K562 (cell line): Measurements from ENCODE around the gene RAPGEF5. TPM values are rescaled to one million over a fixed set of nuclear protein-coding genes. Genes with fewer than 3 reads are reported as not detected.

Source experiments
- ATAC-seq: fragments of 200-7000 bp; cut with Tn5 transposase; 3 replicates; pipeline ENCODE4 v1.9.1; 2020; ENCODE audit warnings: moderate library complexity
- BruUV-seq: library from RNA; stranded (reverse); fragments of 400-500 nt; replicated peaks from 2 replicates; lab custom pipeline; 2021; lab: Mats Ljungman, UMichigan
- CTCF ChIA-PET: fragments of 300-600 bp; formaldehyde crosslinking; extraction: SDS; loops from one replicate; lab custom pipeline; 2021; ENCODE audit warnings: low intra/inter-chr PET ratio; lab: Yijun Ruan, JAX
- POLR2A ChIA-PET: fragments of 300-600, 350-650 bp; sonication (Branson Sonifier 250); formaldehyde crosslinking; extraction: SDS; loops from one replicate; lab custom pipeline; 2021; ENCODE audit warnings: antibody characterized with exemption, inconsistent platforms; lab: Yijun Ruan, JAX
- DNase-seq, 4 experiments: peaks; one replicate each; pipeline versions ENCODE4 v3.0.0 to v3.0.0-alpha.2; 2011 to 2018; ENCODE audit warnings: low spot score in 3 of 4, mixed read lengths in 3 of 4; ENCODE audit errors: extremely low read depth in 1 of 4
- FAIRE-seq: peaks from 2 replicates; lab custom pipeline; 2011; peaks lifted over from hg19 to GRCh38; lab: Jason Lieb, UNC
- H2AFZ ChIP-seq: 2 replicates; pipeline ENCODE4 v1.6.0; 2011; ENCODE audit warnings: low read depth, low read length, control low read depth, inconsistent platforms
- H3K27ac ChIP-seq: fragments of 200-600 bp; 3 replicates; pipeline ENCODE4 v1.8.0; 2011; ENCODE audit warnings: low read depth, mild to moderate bottlenecking, control low read depth, inconsistent platforms, low read length, moderate library complexity, mixed read lengths; ENCODE audit errors: extremely low read depth
- H3K27me3 ChIP-seq, 2 experiments: fragments of 300-600 bp in 1 of 2; 2 replicates in 1 of 2; 3 replicates in 1 of 2; pipeline versions ENCODE4 v1.6.0 to v1.8.0; 2011; ENCODE audit warnings: inconsistent platforms in 2 of 2, low read length in 2 of 2, mild to moderate bottlenecking in 1 of 2, mixed read lengths in 1 of 2, moderate library complexity in 1 of 2; ENCODE audit not compliant: control insufficient read depth in 2 of 2, insufficient read depth in 2 of 2
- H3K36me3 ChIP-seq: fragments of 300-600 bp; 3 replicates; pipeline ENCODE4 v1.8.0; 2011; ENCODE audit warnings: mild to moderate bottlenecking, low read length, inconsistent platforms; ENCODE audit not compliant: control insufficient read depth, insufficient read depth
- H3K4me1 ChIP-seq, 2 experiments: fragments of 200-600 bp in 1 of 2; replicated peaks in 1 of 2; 2 replicates in 1 of 2; 3 replicates in 1 of 2; pipeline versions ENCODE4 v1.5.1 to v1.8.0; 2011; ENCODE audit warnings: inconsistent platforms in 2 of 2, low read length in 2 of 2, mild to moderate bottlenecking in 1 of 2, mixed read lengths in 1 of 2, moderate library complexity in 1 of 2; ENCODE audit not compliant: control insufficient read depth in 2 of 2, insufficient read depth in 2 of 2
- H3K4me2 ChIP-seq: 2 replicates; pipeline ENCODE4 v1.6.1; 2011; ENCODE audit warnings: low read length, control low read depth, inconsistent platforms, mixed read lengths; ENCODE audit not compliant: insufficient read depth
- H3K4me3 ChIP-seq: fragments of 200-600 bp; sonication (generic), shearing (Covaris generic); 2 replicates; pipeline ENCODE4 v1.5.1; 2016; ENCODE audit warnings: control low read depth, inconsistent platforms
- H3K79me2 ChIP-seq: fragments of 200-600 bp; 3 replicates; pipeline ENCODE4 v1.8.0; 2011; ENCODE audit warnings: low read length, inconsistent platforms; ENCODE audit not compliant: control insufficient read depth, insufficient read depth
- H3K9ac ChIP-seq, 2 experiments: 2 replicates each; pipeline versions ENCODE4 v1.6.0 to v1.6.1; 2011; ENCODE audit warnings: low read depth in 2 of 2, low read length in 2 of 2, control low read depth in 1 of 2, inconsistent platforms in 1 of 2, mild to moderate bottlenecking in 1 of 2, mixed read lengths in 1 of 2; ENCODE audit not compliant: insufficient read depth in 1 of 2
- H3K9me1 ChIP-seq: one replicate; pipeline ENCODE4 v1.6.0; 2011; ENCODE audit warnings: inconsistent platforms, mild to moderate bottlenecking, low read length, moderate library complexity; ENCODE audit not compliant: control insufficient read depth, insufficient read depth
- H3K9me3 ChIP-seq: replicated peaks from 2 replicates; pipeline ENCODE4 v1.5.1; 2011; ENCODE audit warnings: low read depth, low read length, inconsistent platforms; ENCODE audit not compliant: control insufficient read depth, insufficient read depth
- H4K20me1 ChIP-seq: replicated peaks from 2 replicates; pipeline ENCODE4 v1.6.1; 2011; ENCODE audit warnings: low read length, inconsistent platforms, mixed read lengths; ENCODE audit not compliant: control insufficient read depth, insufficient read depth
- BHLHE40 ChIP-seq: IDR thresholded peaks from 2 replicates; pipeline ENCODE4 v1.6.1; 2011; ENCODE audit warnings: low read length, improper control_type of control experiment
- CXXC5 ChIP-seq: fragments of 250-450 bp; sonication (Bioruptor Pico); IDR thresholded peaks from 2 replicates; pipeline ENCODE4 v1.8.0; 2022; ENCODE audit warnings: inconsistent platforms, mild to moderate bottlenecking, moderate library complexity
- DDX20 ChIP-seq: fragments of 450-650 bp; IDR thresholded peaks from 2 replicates; pipeline ENCODE4 v1.6.1; 2016; ENCODE audit warnings: missing genetic modification characterization, low read depth, mild to moderate bottlenecking, missing compliant biosample characterization, moderate library complexity
- ELF1 ChIP-seq: fragments of 200-800 bp; sonication (Bioruptor generic); IDR thresholded peaks from 2 replicates; pipeline ENCODE4 v1.6.1; 2016; ENCODE audit warnings: missing genetic modification characterization, missing compliant biosample characterization
- FIP1L1 ChIP-seq: fragments of 200-400 bp; formaldehyde crosslinking; IDR thresholded peaks from 2 replicates; pipeline ENCODE4 v1.6.1; 2018; ENCODE audit warnings: mild to moderate bottlenecking, low read depth, low read length; ENCODE audit not compliant: poor library complexity, severe bottlenecking
- JUND ChIP-seq, 2 experiments: IDR thresholded peaks; 2 replicates in 1 of 2; 3 replicates in 1 of 2; pipeline ENCODE4 v1.6.1; 2011; ENCODE audit warnings: borderline replicate concordance in 2 of 2, low read depth in 2 of 2, low read length in 2 of 2, improper control_type of control experiment in 1 of 2, missing biosample characterization in 1 of 2, missing genetic modification characterization in 1 of 2, missing genetic modification reagents in 1 of 2
- MAZ ChIP-seq, 2 experiments: fragments of 450-650 bp in 1 of 2; sonication (generic) in 1 of 2; formaldehyde crosslinking; IDR thresholded peaks in 1 of 2; conservative IDR thresholded peaks in 1 of 2; 2 replicates each; pipeline versions ENCODE4 v1.4.0 to v1.5.0; 2020; ENCODE audit warnings: mild to moderate bottlenecking in 1 of 2, missing genetic modification reagents in 1 of 2
- PHF8 ChIP-seq: fragments of 200-600 bp; sonication (generic); IDR thresholded peaks from 2 replicates; pipeline ENCODE4 v1.6.1; 2012; ENCODE audit warnings: mixed run types, mild to moderate bottlenecking, inconsistent platforms, low read length, moderate library complexity, borderline replicate concordance
- POLR2AphosphoS5 ChIP-seq: IDR thresholded peaks from 2 replicates; pipeline ENCODE4 v1.6.1; 2011; ENCODE audit warnings: mild to moderate bottlenecking, low read depth, low read length, moderate library complexity; ENCODE audit not compliant: control insufficient read depth, insufficient read depth
- STAG1 ChIP-seq: sonication (generic); formaldehyde crosslinking; IDR thresholded peaks from 2 replicates; pipeline ENCODE4 v1.5.0; 2020; ENCODE audit warnings: missing genetic modification reagents, borderline replicate concordance
- TAF7 ChIP-seq: fragments of 450-650 bp; IDR thresholded peaks from 2 replicates; pipeline ENCODE4 v1.6.1; 2016; ENCODE audit warnings: missing genetic modification characterization, missing compliant biosample characterization
- VEZF1 ChIP-seq: fragments of 200-800 bp; sonication (Bioruptor generic); IDR thresholded peaks from 2 replicates; pipeline ENCODE4 v1.6.1; 2017; ENCODE audit warnings: missing genetic modification characterization, missing compliant biosample characterization
- WGBS: fragments of 100-300 bp; shearing (Covaris generic); methylation state at CpG from one replicate; pipeline ENCODE4 v1.1.6; 2016; ENCODE audit warnings: low coverage, mixed read lengths; ENCODE audit not compliant: insufficient coverage; ENCODE audit errors: missing lambda C conversion rate; 5-methylcytosine and 5-hydroxymethylcytosine counted together
- in situ Hi-C: fragments of 300-500 bp; cut with MboI; formaldehyde crosslinking; loops from 4 replicates; pipeline ENCODE4 v1.15.0; 2018; ENCODE audit warnings: inconsistent platforms, mixed read lengths
- intact Hi-C: fragments of 100-400 bp; cut with micrococcal nuclease; formaldehyde crosslinking; loops from 2 replicates; pipeline ENCODE4 v1.14.2; 2022
- polyA plus RNA-seq, 8 experiments: library from polyadenylated mRNA; depleted of rRNA in 4 of 8; stranded (reverse) in 5 of 8; unstranded in 3 of 8; fragments of >200 nt; fragmentation: Nextera tagmentation in 2 of 8; fragmentation: Illumina TruSeq in 1 of 8; extraction: Ambion mirVana in 2 of 8; extraction: Trizol in 1 of 8; gene quantifications; 2 replicates each; pipeline versions ENCODE4 v1.2.1 to v1.2.3, GENCODE V29; 2011 to 2014; ENCODE audit warnings: inconsistent platforms in 1 of 8, missing spikeins in 1 of 8
- total RNA-seq, 7 experiments: library from RNA; depleted of rRNA in 6 of 7; stranded (reverse); fragments of >200 nt in 6 of 7; fragmentation: Illumina TruSeq in 2 of 7; extraction: Trizol in 2 of 7; gene quantifications; 2 replicates each; pipeline versions ENCODE4 v1.2.1 to v1.2.3, GENCODE V29; 2011 to 2021; ENCODE audit warnings: low replicate concordance in 1 of 7
- TF ChIP-seq, protein P1 (sequence below): fragments of 450-650 bp; formaldehyde crosslinking; conservative IDR thresholded peaks from 2 replicates; pipeline ENCODE4 v1.4.0; 2022; ENCODE audit warnings: mild to moderate bottlenecking, missing genetic modification characterization
- TF ChIP-seq, protein P2 (sequence below): sonication (generic); formaldehyde crosslinking; IDR thresholded peaks from 2 replicates; pipeline ENCODE4 v1.8.0; 2022; ENCODE audit warnings: missing genetic modification reagents, mild to moderate bottlenecking, moderate library complexity, borderline replicate concordance

The RAPGEF5 gene
- total and polyA plus RNA-seq, 9 of the 15 experiments (the other 6 are each of a cell fraction or from before 2014, with no cell fraction given) = 0.39 to 2.0 (median 1.1) TPM

- in situ Hi-C loops = no loop called here
- TF ChIP-seq, protein P1, sequence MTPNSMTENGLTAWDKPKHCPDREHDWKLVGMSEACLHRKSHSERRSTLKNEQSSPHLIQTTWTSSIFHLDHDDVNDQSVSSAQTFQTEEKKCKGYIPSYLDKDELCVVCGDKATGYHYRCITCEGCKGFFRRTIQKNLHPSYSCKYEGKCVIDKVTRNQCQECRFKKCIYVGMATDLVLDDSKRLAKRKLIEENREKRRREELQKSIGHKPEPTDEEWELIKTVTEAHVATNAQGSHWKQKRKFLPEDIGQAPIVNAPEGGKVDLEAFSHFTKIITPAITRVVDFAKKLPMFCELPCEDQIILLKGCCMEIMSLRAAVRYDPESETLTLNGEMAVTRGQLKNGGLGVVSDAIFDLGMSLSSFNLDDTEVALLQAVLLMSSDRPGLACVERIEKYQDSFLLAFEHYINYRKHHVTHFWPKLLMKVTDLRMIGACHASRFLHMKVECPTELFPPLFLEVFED (CRISPR knock-in tag) = no peak
- peak; percentile 53 for TF ChIP-seq CXXC5 (CRISPR knock-in tag)
- TF ChIP-seq TAF7 (tag) = 0 out of 2 replicates have a peak, but pooled peaks have one; percentile 24
- TF ChIP-seq BHLHE40 = peak; percentile 72
- peak; percentile 34 for TF ChIP-seq FIP1L1
- peak; percentile 15; the same call in 1 of the 2 replicates for TF ChIP-seq JUND (IDR thresholded peaks at IDR 0.05; ENCODE audit: borderline replicate concordance, low read depth, low read length)
- no peak for TF ChIP-seq JUND (tag; IDR thresholded peaks at IDR 0.05; ENCODE audit: borderline replicate concordance, low read depth, low read length)
- TF ChIP-seq STAG1 = peak; percentile 93
- TF ChIP-seq DDX20 (tag) = no peak
- no peak for TF ChIP-seq POLR2AphosphoS5
- TF ChIP-seq VEZF1 (CRISPR knock-in tag) = peak; percentile 94
- peak; percentile 39; the same call in 1 of the 2 replicates for TF ChIP-seq ELF1 (tag)
- peak; percentile 93 to 97 for TF ChIP-seq MAZ (CRISPR knock-in tag; conservative IDR thresholded peaks at IDR 0.05 in 1 of 2, IDR thresholded peaks at IDR 0.05 in 1 of 2)
- peak; percentile 37; the same call in 1 of the 2 replicates for TF ChIP-seq PHF8
- TF ChIP-seq, protein P2, sequence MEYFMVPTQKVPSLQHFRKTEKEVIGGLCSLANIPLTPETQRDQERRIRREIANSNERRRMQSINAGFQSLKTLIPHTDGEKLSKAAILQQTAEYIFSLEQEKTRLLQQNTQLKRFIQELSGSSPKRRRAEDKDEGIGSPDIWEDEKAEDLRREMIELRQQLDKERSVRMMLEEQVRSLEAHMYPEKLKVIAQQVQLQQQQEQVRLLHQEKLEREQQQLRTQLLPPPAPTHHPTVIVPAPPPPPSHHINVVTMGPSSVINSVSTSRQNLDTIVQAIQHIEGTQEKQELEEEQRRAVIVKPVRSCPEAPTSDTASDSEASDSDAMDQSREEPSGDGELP = peak; percentile 37; the same call in 1 of the 2 replicates
Observed at GRCh38 chr7:22082886-22083703, 273.9 kb downstream of the RAPGEF5 start.

More at GRCh38 chr7:22082886-22083703, 273.9 kb downstream of the RAPGEF5 start:
- ATAC-seq (peak; percentile 100), FAIRE-seq (peak; percentile 64), DNase-seq (peak; percentile 80 to 82 (median 82))
- H3K9me3 ChIP-seq = no peaks in the 10 kb centered on the region; the same call in 1 of the 2 replicates
- peak overlapping the region; percentile 46 for H3K4me3 ChIP-seq
- peaks cover 9 to 14% of the 10 kb centered on the region in 2 experiments; a peak in 3 of 5 replicates for H3K4me1 ChIP-seq
- peak overlapping the region; percentile 84 for H3K4me2 ChIP-seq
- H3K9me1 ChIP-seq = no peaks in the 10 kb centered on the region
- H3K27me3 ChIP-seq = peaks cover 3 to 16% of the 10 kb centered on the region in 2 experiments; a peak in 2 of 5 replicates
- ChIA-PET CTCF (no interaction called here), POLR2A (interaction anchor here (0.5 to 1.1 kb wide), 4 partner anchors 16 to 1332 kb away, joined by 3 read pairs; no protein-coding TSS in a partner anchor)
- peak overlapping the region; percentile 95 for H2AFZ ChIP-seq
- 7% methylated on average over 39 of the region's 55 CpGs for WGBS
- no TSS peak for BruUV-seq
- peak overlapping the region; percentile 33 to 88; a peak in 3 of 4 replicates for H3K9ac ChIP-seq
- no peaks in the 10 kb centered on the region for H3K79me2 ChIP-seq
- H3K36me3 ChIP-seq = no peaks in the 10 kb centered on the region
- intact Hi-C loops = loop anchor here (10.0 kb wide), 2 partner anchors 78 to 818 kb away; no protein-coding TSS in a partner anchor
- H4K20me1 ChIP-seq = no peaks in the 10 kb centered on the region
- no peak overlapping the region; the same call in 2 of the 3 replicates for H3K27ac ChIP-seq
